ENCODE results near the gene ZNF862.
"Not testable (repeated sequence)": the region's sequence is repeated elsewhere in the genome, so short reads cannot be mapped to it uniquely, and the experiment has no call there.

ZNF862 gene

GRCh38 chr7:149825567-149826343 lies 12.4 kb upstream of the ZNF862 start:
- DNase-seq, result no peak

GRCh38 chr7:149826344-149827088 lies 11.7 kb upstream of the ZNF862 start:
- DNase-seq, result no peak

- no peak for DNase-seq
Observed at GRCh38 chr7:149827089-149827981, 10.8 kb upstream of the ZNF862 start.

- no peak for DNase-seq
Observed at GRCh38 chr7:149828357-149829309, 9.5 kb upstream of the ZNF862 start.

GRCh38 chr7:149830527-149830926 lies 7.6 kb upstream of the ZNF862 start:
- not testable (repeated sequence) for DNase-seq

- no peak for DNase-seq
Observed at GRCh38 chr7:149830997-149831740, 7.0 kb upstream of the ZNF862 start.

GRCh38 chr7:149831741-149832219 lies 6.4 kb upstream of the ZNF862 start:
- no peak for DNase-seq

- DNase-seq, result no peak
Observed at GRCh38 chr7:149832332-149833041, 5.7 kb upstream of the ZNF862 start.

- DNase-seq, result no peak
Observed at GRCh38 chr7:149833495-149834130, 4.6 kb upstream of the ZNF862 start.

- DNase-seq, result no peak
Observed at GRCh38 chr7:149834601-149835000, 3.6 kb upstream of the ZNF862 start.

GRCh38 chr7:149836434-149836833 lies 1.7 kb upstream of the ZNF862 start:
- DNase-seq, result no peak

- no peak for DNase-seq
Observed at GRCh38 chr7:149837564-149838223, 481 bp upstream of the ZNF862 start.

- DNase-seq, result no peak
Observed at GRCh38 chr7:149838992-149839408, 825 bp downstream of the ZNF862 start.

GRCh38 chr7:149839933-149840332 lies 1.8 kb downstream of the ZNF862 start:
- no peak for DNase-seq

- no peak for DNase-seq
Observed at GRCh38 chr7:149843566-149843965, 5.4 kb downstream of the ZNF862 start.

- DNase-seq, result no peak
Observed at GRCh38 chr7:149844445-149844844, 6.3 kb downstream of the ZNF862 start.

- no peak for DNase-seq
Observed at GRCh38 chr7:149845257-149845980, 7.2 kb downstream of the ZNF862 start.

GRCh38 chr7:149846021-149846420 lies 7.8 kb downstream of the ZNF862 start:
- no peak for DNase-seq
